HepG2 (cell line): ENCODE data around the gene NARF. TPM values are rescaled to one million over a fixed set of nuclear protein-coding genes. Genes with fewer than 3 reads are reported as not detected.

Experiments
- ATAC-seq: fragments of 200-7000 bp; cut with Tn5 transposase; 3 replicates; pipeline ENCODE4 v1.9.1; 2020; ENCODE audit warnings: mild to moderate bottlenecking, moderate library complexity
- BruUV-seq: library from RNA; stranded (reverse); fragments of 400-500 nt; replicated peaks from 2 replicates; lab custom pipeline; 2021; lab: Mats Ljungman, UMichigan
- CTCF ChIA-PET: fragments of 300-600 bp; formaldehyde crosslinking; extraction: SDS; loops from one replicate; lab custom pipeline; 2021; ENCODE audit warnings: low total read pairs, inconsistent platforms, low intra/inter-chr PET ratio; lab: Yijun Ruan, JAX
- POLR2A ChIA-PET: fragments of 350-600 bp; sonication (Branson Sonifier 250); formaldehyde crosslinking; loops from one replicate; lab custom pipeline; 2020; ENCODE audit warnings: antibody characterized with exemption, inconsistent platforms; lab: Yijun Ruan, JAX
- DNase-seq: peaks from one replicate; pipeline ENCODE4 v3.0.0-alpha.2; 2015; ENCODE audit warnings: low spot score
- FAIRE-seq: peaks from 3 replicates; lab custom pipeline; 2011; peaks lifted over from hg19 to GRCh38; lab: Jason Lieb, UNC
- H2AFZ ChIP-seq: one replicate; pipeline ENCODE4 v1.6.1; 2011; ENCODE audit warnings: low read length, inconsistent platforms
- H3K27ac ChIP-seq: fragments of 300-600 bp; 3 replicates; pipeline ENCODE4 v1.8.0; 2011; ENCODE audit warnings: mixed run types, mild to moderate bottlenecking, mixed read lengths, low read length, inconsistent platforms; ENCODE audit not compliant: insufficient read depth; ENCODE audit errors: extremely low read length
- H3K27me3 ChIP-seq, 2 experiments: fragments of 200-600 bp in 1 of 2; 2 replicates in 1 of 2; 3 replicates in 1 of 2; pipeline versions ENCODE4 v1.6.0 to v1.8.0; 2011; ENCODE audit warnings: low read length in 2 of 2, mild to moderate bottlenecking in 2 of 2, moderate library complexity in 2 of 2, inconsistent platforms in 1 of 2; ENCODE audit not compliant: insufficient read depth in 2 of 2, control insufficient read depth in 1 of 2
- H3K36me3 ChIP-seq, 2 experiments: fragments of 200-600 bp in 1 of 2; replicated peaks in 1 of 2; 2 replicates in 1 of 2; 3 replicates in 1 of 2; pipeline versions ENCODE4 v1.5.1 to v1.8.0; 2011; ENCODE audit warnings: low read length in 2 of 2, inconsistent platforms in 1 of 2; ENCODE audit not compliant: insufficient read depth in 2 of 2, control insufficient read depth in 1 of 2
- H3K4me1 ChIP-seq: 2 replicates; pipeline ENCODE4 v1.5.1; 2012; ENCODE audit warnings: low read length, inconsistent platforms; ENCODE audit not compliant: insufficient read depth
- H3K4me2 ChIP-seq: 2 replicates; pipeline ENCODE4 v1.6.0; 2011; ENCODE audit warnings: low read depth, low read length, inconsistent platforms
- H3K4me3 ChIP-seq, 3 experiments: fragments of 200-600 bp in 1 of 3; sonication (generic), shearing (Covaris generic) in 1 of 3; replicated peaks in 1 of 3; 2 replicates each; pipeline ENCODE4 v1.5.1; 2011 to 2016; ENCODE audit warnings: low read length in 3 of 3, inconsistent platforms in 2 of 3, low read depth in 2 of 3, mild to moderate bottlenecking in 2 of 3, control low read depth in 1 of 3, mixed read lengths in 1 of 3; ENCODE audit not compliant: insufficient read depth in 1 of 3
- H3K79me2 ChIP-seq: one replicate; pipeline ENCODE4 v1.6.1; 2011; ENCODE audit warnings: low read length, inconsistent platforms; ENCODE audit not compliant: insufficient read depth
- H3K9ac ChIP-seq: 2 replicates; pipeline ENCODE4 v1.6.0; 2011; ENCODE audit warnings: mild to moderate bottlenecking, low read depth, low read length, inconsistent platforms; ENCODE audit not compliant: insufficient read depth
- H3K9me3 ChIP-seq: 2 replicates; pipeline ENCODE4 v1.5.1; 2012; ENCODE audit warnings: mild to moderate bottlenecking, low read length
- H4K20me1 ChIP-seq: 2 replicates; pipeline ENCODE4 v1.6.0; 2011; ENCODE audit warnings: inconsistent platforms, mild to moderate bottlenecking, low read length, moderate library complexity; ENCODE audit not compliant: insufficient read depth
- ARNTL ChIP-seq: sonication (generic); formaldehyde crosslinking; IDR thresholded peaks from 2 replicates; pipeline ENCODE4 v1.4.0; 2020; ENCODE audit warnings: mild to moderate bottlenecking, missing genetic modification reagents
- FOXA3 ChIP-seq: IDR thresholded peaks from 2 replicates; pipeline ENCODE4 v1.6.1; 2016; ENCODE audit warnings: missing genetic modification reagents, missing compliant biosample characterization
- RARA ChIP-seq: IDR thresholded peaks from 2 replicates; pipeline ENCODE4 v1.6.1; 2016; ENCODE audit warnings: missing genetic modification reagents, missing compliant biosample characterization
- ZBTB7B ChIP-seq: sonication (generic); formaldehyde crosslinking; IDR thresholded peaks from 2 replicates; pipeline ENCODE4 v1.4.0; 2020; ENCODE audit warnings: missing genetic modification reagents
- ZC3H4 ChIP-seq: sonication (generic); formaldehyde crosslinking; IDR thresholded peaks from 2 replicates; pipeline ENCODE4 v1.4.0; 2020; ENCODE audit warnings: missing genetic modification reagents, borderline replicate concordance
- ZNF224 ChIP-seq: sonication (generic); formaldehyde crosslinking; IDR thresholded peaks from 2 replicates; pipeline ENCODE4 v1.5.0; 2020; ENCODE audit warnings: mild to moderate bottlenecking, missing genetic modification reagents
- ZNF225 ChIP-seq: sonication (generic); formaldehyde crosslinking; IDR thresholded peaks from 2 replicates; pipeline ENCODE4 v1.4.0; 2020; ENCODE audit warnings: mild to moderate bottlenecking, missing genetic modification reagents
- ZNF256 ChIP-seq: sonication (generic); formaldehyde crosslinking; conservative IDR thresholded peaks from 2 replicates; pipeline ENCODE4 v1.4.0; 2020; ENCODE audit warnings: missing genetic modification reagents
- ZNF501 ChIP-seq: sonication (generic); formaldehyde crosslinking; IDR thresholded peaks from 2 replicates; pipeline ENCODE4 v1.5.1; 2020; ENCODE audit warnings: mild to moderate bottlenecking, moderate library complexity, missing genetic modification reagents
- ZNF549 ChIP-seq: sonication (generic); formaldehyde crosslinking; IDR thresholded peaks from 2 replicates; pipeline ENCODE4 v1.5.0; 2020; ENCODE audit warnings: missing genetic modification reagents
- WGBS: methylation state at CpG from one replicate; pipeline ENCODE4 v1.1.6; 2017; ENCODE audit warnings: low lambda C conversion rate; 5-methylcytosine and 5-hydroxymethylcytosine counted together
- in situ Hi-C: cut with HindIII; loops from 2 replicates; pipeline ENCODE4 v1.10.0; 2017; ENCODE audit warnings: low pct_unique_long_range_greater_than_20kb; ENCODE audit not compliant: extremely low pct_ligation_motif_present
- intact Hi-C: fragments of 100-400 bp; cut with micrococcal nuclease; formaldehyde crosslinking; loops from one replicate; pipeline ENCODE4 v1.10.0; 2022; ENCODE audit not compliant: unreplicated experiment
- polyA plus RNA-seq, 8 experiments: library from polyadenylated mRNA; depleted of rRNA in 3 of 8; stranded (reverse) in 7 of 8; unstranded in 1 of 8; fragments of >200 nt; fragmentation: Illumina TruSeq in 4 of 8; extraction: Trizol in 4 of 8; gene quantifications; 2 replicates each; pipeline versions ENCODE4 v1.2.1 to v1.2.3, GENCODE V29; 2011 to 2016; ENCODE audit warnings: low read depth in 4 of 8, missing spikeins in 1 of 8, mixed read lengths in 1 of 8; ENCODE audit not compliant: insufficient read depth in 1 of 8
- total RNA-seq, 5 experiments: library from RNA; depleted of rRNA; stranded (reverse); fragments of >200 nt; fragmentation: Illumina TruSeq; extraction: Trizol; gene quantifications; 2 replicates each; pipeline ENCODE4 v1.2.3, GENCODE V29; 2016; ENCODE audit warnings: low read depth in 1 of 5
- TF ChIP-seq, protein P1 (sequence below): sonication (generic); formaldehyde crosslinking; IDR thresholded peaks from 2 replicates; pipeline ENCODE4 v1.4.0; 2020; ENCODE audit warnings: mild to moderate bottlenecking, missing genetic modification reagents

Gene NARF
- total and polyA plus RNA-seq, 2 of the 13 experiments (the other 11 are each of a cell fraction or from before 2014, with no cell fraction given): 61.1 to 144 TPM

DNA sequence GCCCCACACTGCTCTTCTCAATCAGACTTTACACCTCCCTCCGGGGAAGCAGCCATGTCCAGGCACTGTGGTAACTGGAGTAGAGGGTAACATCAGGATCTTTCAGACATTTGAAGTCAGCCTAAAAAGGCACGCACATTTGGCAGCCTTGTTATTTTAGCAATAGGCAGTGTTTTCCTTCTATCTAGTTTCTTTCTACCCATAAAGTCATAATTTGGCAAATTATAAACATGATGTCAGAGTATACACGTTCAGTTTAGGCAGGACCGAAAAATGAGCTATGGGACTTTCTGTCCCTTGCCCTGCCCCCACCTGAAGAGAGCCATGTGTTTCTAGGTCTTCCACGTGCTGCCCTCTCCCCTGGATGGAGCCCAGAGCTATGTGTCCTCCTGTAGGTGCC lies 21.1 kb downstream of the NARF start:
- Histone ChIP-seq H3K4me3 (no peak overlapping the region), H3K79me2 (no peaks in the 10 kb centered on the region), H3K27ac (no peak overlapping the region), H3K27me3 (no peaks in the 10 kb centered on the region), H4K20me1 (no peaks in the 10 kb centered on the region), H3K4me2 (no peak overlapping the region), H3K36me3 (peaks cover 41 to 81% of the 10 kb centered on the region in 2 experiments), H3K9ac (no peak overlapping the region), H3K9me3 (no peaks in the 10 kb centered on the region), H3K4me1 (peaks cover 5% of the 10 kb centered on the region; the same call in 1 of the 2 replicates), H2AFZ (no peak overlapping the region)
- FAIRE-seq: no peak
- CTCF ChIA-PET: no interaction called here
- intact Hi-C loops: no loop called here
- TF ChIP-seq ARNTL (no peak), ZNF501 (CRISPR knock-in tag) (no peak)
- no TSS peak for BruUV-seq
- POLR2A ChIA-PET: no interaction called here
- no peak for DNase-seq
- WGBS: 93% methylated on average over 5 of the region's 5 CpGs
- ATAC-seq: no peak
- in situ Hi-C loops: no loop called here

DNA sequence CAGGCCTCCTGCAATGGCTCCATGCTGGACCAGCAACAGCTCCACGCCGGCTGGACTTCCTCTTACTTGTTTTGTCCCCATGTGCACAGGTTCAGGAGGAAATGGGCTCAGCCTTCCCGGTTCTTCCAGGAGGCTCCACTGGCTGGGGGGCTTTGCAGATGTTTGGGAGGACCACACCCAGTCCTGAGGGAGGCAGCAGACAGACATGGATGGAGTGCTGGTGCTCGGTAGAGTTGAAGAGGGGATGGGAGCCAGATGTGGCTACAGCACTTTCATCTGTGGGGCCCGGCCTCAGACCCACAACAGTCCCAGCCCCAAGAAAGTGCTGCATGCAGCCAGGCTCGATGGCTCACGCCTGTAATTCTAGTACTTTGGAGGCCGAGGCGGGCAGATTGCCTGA lies 21.8 kb downstream of the NARF start:
- Histone ChIP-seq H3K79me2 (no peaks in the 10 kb centered on the region), H3K4me3 (no peak overlapping the region), H3K9ac (no peak overlapping the region), H3K27me3 (no peaks in the 10 kb centered on the region), H3K4me1 (peaks cover 5% of the 10 kb centered on the region; the same call in 1 of the 2 replicates), H3K36me3 (peaks cover 45 to 82% of the 10 kb centered on the region in 2 experiments), H4K20me1 (no peaks in the 10 kb centered on the region), H3K9me3 (no peaks in the 10 kb centered on the region), H2AFZ (no peak overlapping the region), H3K4me2 (no peak overlapping the region), H3K27ac (no peak overlapping the region)
- intact Hi-C loops: no loop called here
- in situ Hi-C loops: no loop called here
- FAIRE-seq (no peak), ATAC-seq (no peak), DNase-seq (no peak)
- BruUV-seq: no TSS peak
- WGBS: 100% methylated on average over 5 of the region's 9 CpGs
- ChIA-PET CTCF (no interaction called here), POLR2A (no interaction called here)
- TF ChIP-seq ZBTB7B (CRISPR knock-in tag) (no peak), FOXA3 (CRISPR knock-in tag) (no peak), ZC3H4 (no peak), ZNF256 (CRISPR knock-in tag) (no peak), ZNF224 (CRISPR knock-in tag) (no peak), ZNF225 (CRISPR knock-in tag) (no peak), ZNF549 (CRISPR knock-in tag) (no peak), RARA (CRISPR knock-in tag) (no peak)
- TF ChIP-seq, protein P1, sequence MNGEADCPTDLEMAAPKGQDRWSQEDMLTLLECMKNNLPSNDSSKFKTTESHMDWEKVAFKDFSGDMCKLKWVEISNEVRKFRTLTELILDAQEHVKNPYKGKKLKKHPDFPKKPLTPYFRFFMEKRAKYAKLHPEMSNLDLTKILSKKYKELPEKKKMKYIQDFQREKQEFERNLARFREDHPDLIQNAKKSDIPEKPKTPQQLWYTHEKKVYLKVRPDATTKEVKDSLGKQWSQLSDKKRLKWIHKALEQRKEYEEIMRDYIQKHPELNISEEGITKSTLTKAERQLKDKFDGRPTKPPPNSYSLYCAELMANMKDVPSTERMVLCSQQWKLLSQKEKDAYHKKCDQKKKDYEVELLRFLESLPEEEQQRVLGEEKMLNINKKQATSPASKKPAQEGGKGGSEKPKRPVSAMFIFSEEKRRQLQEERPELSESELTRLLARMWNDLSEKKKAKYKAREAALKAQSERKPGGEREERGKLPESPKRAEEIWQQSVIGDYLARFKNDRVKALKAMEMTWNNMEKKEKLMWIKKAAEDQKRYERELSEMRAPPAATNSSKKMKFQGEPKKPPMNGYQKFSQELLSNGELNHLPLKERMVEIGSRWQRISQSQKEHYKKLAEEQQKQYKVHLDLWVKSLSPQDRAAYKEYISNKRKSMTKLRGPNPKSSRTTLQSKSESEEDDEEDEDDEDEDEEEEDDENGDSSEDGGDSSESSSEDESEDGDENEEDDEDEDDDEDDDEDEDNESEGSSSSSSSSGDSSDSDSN (CRISPR knock-in tag): no peak
